GM12891 (cell line): ENCODE results near the gene SRCIN1.
A peak's percentile ranks its signal among the peaks of the same experiment; 100 is the strongest.

Experiments
- DNase-seq: peaks from one replicate; pipeline ENCODE4 v3.0.0; 2011; ENCODE audit warnings: low spot score; ENCODE audit not compliant: insufficient read length
- FAIRE-seq: peaks from 2 replicates; lab custom pipeline; 2011; peaks lifted over from hg19 to GRCh38; lab: Jason Lieb, UNC
- PAX5 ChIP-seq: IDR thresholded peaks from 2 replicates; pipeline ENCODE4 v1.6.1; 2011; ENCODE audit warnings: low read length, moderate library complexity, mild to moderate bottlenecking; ENCODE audit not compliant: insufficient read depth, severe bottlenecking
- POLR2A ChIP-seq: IDR thresholded peaks from 2 replicates; pipeline ENCODE4 v1.6.1; 2011; ENCODE audit warnings: low read depth, low read length, control low read depth
- POLR2AphosphoS5 ChIP-seq: IDR thresholded peaks from 2 replicates; pipeline ENCODE4 v1.6.1; 2011; ENCODE audit warnings: low read depth, low read length, control low read depth
- POU2F2 ChIP-seq: IDR thresholded peaks from 2 replicates; pipeline ENCODE4 v1.6.1; 2011; ENCODE audit warnings: low read depth, mild to moderate bottlenecking, control low read depth, low read length, moderate library complexity
- SPI1 ChIP-seq: IDR thresholded peaks from 2 replicates; pipeline ENCODE4 v1.6.1; 2011; ENCODE audit warnings: low read depth, low read length, control low read depth
- TAF1 ChIP-seq: IDR thresholded peaks from 2 replicates; pipeline ENCODE4 v1.6.1; 2011; ENCODE audit warnings: low read depth, low read length, control low read depth

SRCIN1 gene

GRCh38 chr17:38579083-38579480 lies 26.7 kb downstream of the SRCIN1 start:
- no peak for FAIRE-seq

DNA sequence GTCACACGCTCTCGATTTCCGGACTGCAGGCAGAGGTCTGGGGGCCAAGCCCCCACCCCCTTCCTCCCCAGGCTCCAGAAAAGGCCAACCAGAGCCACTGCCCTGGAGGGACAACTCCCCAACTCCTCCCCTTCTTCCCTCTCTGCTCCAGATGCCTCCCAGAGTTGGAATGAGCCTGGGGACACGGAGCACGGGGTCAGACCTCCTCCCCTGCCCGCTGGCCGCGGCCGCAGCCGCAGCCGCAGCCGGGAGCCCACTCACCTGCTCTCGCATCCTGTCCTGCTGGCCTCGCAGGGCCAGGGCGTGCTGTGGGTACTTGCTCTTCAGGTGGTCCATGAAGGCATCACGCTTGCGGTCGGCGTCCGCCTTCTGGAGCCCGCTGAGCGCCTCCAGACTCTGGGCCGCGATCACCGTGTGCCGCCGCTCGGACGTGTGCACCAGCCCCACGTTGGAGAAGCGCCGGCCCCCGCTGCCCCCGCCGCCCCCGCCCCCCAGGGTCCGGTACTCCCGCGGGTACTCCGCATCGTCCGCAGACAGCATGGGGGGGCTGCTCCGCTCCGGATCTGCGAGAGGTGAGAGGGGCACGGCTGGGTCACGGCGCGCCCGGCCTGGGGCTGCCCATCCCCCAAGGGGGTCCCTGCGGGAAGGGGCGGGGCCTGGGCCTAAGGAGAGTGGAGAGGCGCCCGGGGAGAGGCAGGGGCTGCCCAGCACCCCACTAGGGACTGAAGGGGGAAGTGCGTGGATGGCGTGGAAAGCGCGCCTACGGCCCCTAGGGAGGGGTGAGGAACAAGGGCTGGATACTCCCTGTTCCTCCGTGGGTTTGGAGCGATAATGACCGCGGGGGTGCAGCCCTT lies 27.3 kb downstream of the SRCIN1 start:
- no peak for DNase-seq
- no peak for FAIRE-seq
- TF ChIP-seq POU2F2 (no peak), SPI1 (no peak)

More at GRCh38 chr17:38579083-38579480, 26.7 kb downstream of the SRCIN1 start:
- no peak for DNase-seq
- TF ChIP-seq POLR2AphosphoS5 (no peak), POU2F2 (no peak), TAF1 (no peak), POLR2A (no peak), PAX5 (no peak), SPI1 (no peak)

DNA sequence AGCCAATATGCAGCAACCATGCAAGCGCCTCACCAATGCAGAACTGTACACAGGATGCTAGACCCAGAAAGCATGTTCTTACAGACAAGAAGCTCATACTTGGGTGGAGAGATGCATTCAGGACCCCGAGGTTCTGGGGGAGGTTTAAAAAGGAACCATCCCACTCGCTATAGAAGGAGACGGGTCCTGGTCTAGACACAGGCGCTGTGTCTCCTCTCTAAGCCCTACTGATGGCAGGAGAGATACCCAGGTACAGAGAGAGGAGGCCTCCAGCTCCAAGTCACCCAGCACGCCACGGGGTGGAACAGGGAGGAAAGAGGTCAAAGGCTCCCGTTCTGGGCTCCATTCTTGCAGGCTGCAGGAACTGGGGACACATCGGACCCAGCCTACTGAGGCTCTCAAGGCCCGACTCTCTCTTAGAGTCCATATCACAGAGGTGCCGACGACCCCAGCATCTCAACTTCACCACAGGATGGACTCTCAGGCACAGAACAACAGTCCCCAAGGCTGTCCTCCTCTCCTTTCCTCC lies 28.0 kb downstream of the SRCIN1 start:
- DNase-seq (no peak), FAIRE-seq (no peak)
- TF ChIP-seq SPI1 (no peak), POU2F2 (no peak), TAF1 (no peak), POLR2AphosphoS5 (no peak), POLR2A (no peak), PAX5 (no peak)

DNA sequence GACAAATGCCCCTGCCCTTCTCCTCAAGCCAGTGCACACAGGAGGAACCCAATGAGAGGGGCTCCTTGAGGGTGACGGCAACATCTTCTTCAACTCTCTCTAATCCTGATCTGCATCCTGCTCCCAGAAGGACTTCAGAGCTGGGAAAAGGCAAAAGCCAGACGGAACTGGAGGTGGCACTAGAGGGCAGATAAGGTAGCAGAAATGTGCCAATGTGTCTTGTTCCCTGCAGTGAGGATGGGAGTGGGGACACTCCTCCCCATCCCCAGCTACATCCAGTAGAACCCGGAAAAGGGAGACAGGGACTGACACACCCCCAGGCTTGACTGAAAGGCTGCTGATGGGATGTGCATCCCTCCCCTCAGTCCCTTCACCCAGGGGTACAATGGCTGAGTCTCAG lies 28.5 kb downstream of the SRCIN1 start:
- no peak for TF ChIP-seq SPI1
- no peak for TF ChIP-seq POU2F2
- TF ChIP-seq PAX5 = no peak
- TF ChIP-seq POLR2A = no peak
- no peak for TF ChIP-seq TAF1
- TF ChIP-seq POLR2AphosphoS5 = no peak
- DNase-seq (no peak), FAIRE-seq (no peak)

GRCh38 chr17:38575781-38576180 lies 30.0 kb downstream of the SRCIN1 start:
- FAIRE-seq (no peak), DNase-seq (no peak)

GRCh38 chr17:38574712-38575111 lies 31.0 kb downstream of the SRCIN1 start:
- TF ChIP-seq POLR2A (no peak), SPI1 (no peak), POU2F2 (no peak), POLR2AphosphoS5 (no peak), TAF1 (no peak), PAX5 (no peak)
- no peak for DNase-seq
- no peak for FAIRE-seq

More at GRCh38 chr17:38575781-38576180, 30.0 kb downstream of the SRCIN1 start:
- no peak for TF ChIP-seq POLR2AphosphoS5
- TF ChIP-seq POU2F2 = no peak
- no peak for TF ChIP-seq POLR2A
- TF ChIP-seq PAX5 = no peak
- no peak for TF ChIP-seq SPI1
- TF ChIP-seq TAF1 = no peak

DNA sequence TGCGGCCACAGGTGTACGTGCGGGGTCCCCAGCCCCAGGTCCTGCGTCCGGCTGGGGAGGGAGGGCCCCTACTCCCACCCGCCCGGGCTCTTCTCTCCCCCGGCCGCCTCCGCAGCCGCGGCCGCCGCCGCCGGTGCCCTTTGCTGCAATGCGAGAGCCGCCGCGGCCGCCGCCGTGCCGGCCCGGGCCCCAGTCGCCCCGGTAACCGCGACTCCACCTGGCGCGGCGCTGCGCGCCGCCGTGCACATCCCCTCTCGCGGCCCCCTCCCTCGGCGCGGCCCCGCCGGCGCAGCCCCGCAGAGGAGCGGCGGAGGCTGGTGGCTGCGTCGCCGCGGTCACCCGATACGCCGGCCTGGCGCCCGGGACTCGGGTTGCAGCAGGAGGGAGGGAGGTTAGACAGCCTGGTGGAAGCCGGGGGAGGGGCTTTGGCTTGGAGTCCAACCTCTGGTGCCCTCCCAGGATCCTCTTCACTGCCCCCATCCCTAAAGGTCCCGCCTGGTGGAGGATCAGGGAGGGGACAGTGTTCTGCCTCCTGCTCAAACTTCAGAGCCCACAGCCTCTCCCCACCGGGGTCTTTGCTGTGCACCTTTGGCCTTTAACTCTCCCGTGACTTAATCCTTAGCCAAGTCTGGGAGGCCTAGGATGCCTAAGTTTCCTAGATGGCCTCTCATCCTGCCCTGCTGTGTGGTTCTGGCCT lies 32.9 kb downstream of the SRCIN1 start:
- TF ChIP-seq POLR2AphosphoS5 = no peak
- TF ChIP-seq TAF1 = no peak
- no peak for TF ChIP-seq POU2F2
- TF ChIP-seq POLR2A = no peak
- TF ChIP-seq PAX5 = no peak
- no peak for TF ChIP-seq SPI1
- FAIRE-seq = no peak
- DNase-seq = peak; percentile 59

DNA sequence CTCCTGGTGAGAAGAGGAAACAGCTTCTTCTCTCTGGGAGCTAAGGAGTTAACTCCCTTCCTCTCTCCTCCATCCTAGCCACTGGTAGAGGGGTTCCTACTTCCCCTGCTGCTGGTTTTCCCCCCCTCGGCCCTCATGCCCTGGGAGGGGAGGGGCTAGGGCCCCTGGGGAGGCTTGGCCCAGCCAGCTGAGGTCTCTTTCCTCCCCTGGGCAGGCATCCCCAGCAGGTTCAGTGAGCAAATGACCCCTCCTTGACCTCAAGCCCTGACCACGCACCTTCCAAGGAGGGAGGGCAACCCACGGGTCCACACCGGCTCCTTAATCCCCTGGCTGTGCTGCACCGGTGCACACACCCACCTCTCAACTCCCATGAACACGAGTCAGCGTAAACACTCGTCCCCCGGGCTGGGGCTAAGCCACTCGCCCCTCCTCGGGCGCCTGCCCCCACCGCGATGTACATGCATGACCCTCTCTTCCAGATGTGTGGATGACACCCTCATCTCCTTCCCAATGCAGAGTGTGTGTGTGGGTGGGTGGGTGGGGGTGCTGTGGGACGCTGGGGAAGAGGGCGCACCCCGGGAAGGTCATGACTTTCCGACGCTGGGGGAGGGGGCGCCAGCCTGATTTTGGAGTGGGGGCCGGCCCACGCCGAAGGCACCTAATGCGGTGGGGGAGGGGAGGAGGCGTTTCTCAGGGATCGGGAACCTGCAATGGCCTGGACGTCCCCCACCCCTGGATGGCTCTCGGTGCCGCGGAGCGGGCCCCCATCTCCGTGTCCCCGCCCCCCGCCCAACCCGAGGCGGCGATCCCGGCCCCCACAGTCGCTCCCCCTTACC lies 33.7 kb downstream of the SRCIN1 start:
- FAIRE-seq = no peak
- TF ChIP-seq POLR2A (no peak), POLR2AphosphoS5 (no peak), TAF1 (no peak), PAX5 (no peak), POU2F2 (no peak), SPI1 (no peak)
- no peak for DNase-seq
